Activated CD8-positive, alpha-beta memory T cell treated with anti-CD3 and anti-CD28 coated beads for 48 hours (primary cell): Measurements from ENCODE around the gene UQCR11.

Experiments used
- DNase-seq, 3 experiments: peaks; one replicate each; pipeline ENCODE4 v3.0.0-alpha.2; 2020; ENCODE audit warnings: low read depth in 2 of 3, low spot score in 2 of 3

UQCR11 gene

GRCh38 chr19:1616875-1617274 lies 11.6 kb upstream of the UQCR11 start:
- DNase-seq: no peak

- no peak for DNase-seq
Observed at GRCh38 chr19:1616396-1616795, 11.1 kb upstream of the UQCR11 start.

- DNase-seq: no peak
Observed at GRCh38 chr19:1615156-1615765, 10.0 kb upstream of the UQCR11 start.

GRCh38 chr19:1613808-1614570 lies 8.7 kb upstream of the UQCR11 start:
- DNase-seq: no peak

GRCh38 chr19:1613146-1613545 lies 7.9 kb upstream of the UQCR11 start:
- no peak for DNase-seq

- no peak for DNase-seq
Observed at GRCh38 chr19:1612114-1613086, 7.1 kb upstream of the UQCR11 start.

GRCh38 chr19:1611353-1611752 lies 6.1 kb upstream of the UQCR11 start:
- no peak for DNase-seq

GRCh38 chr19:1610579-1610978 lies 5.3 kb upstream of the UQCR11 start:
- no peak for DNase-seq

GRCh38 chr19:1609680-1610474 lies 4.6 kb upstream of the UQCR11 start:
- DNase-seq: no peak

GRCh38 chr19:1609103-1609396 lies 3.8 kb upstream of the UQCR11 start:
- DNase-seq: no peak

GRCh38 chr19:1608359-1609102 lies 3.3 kb upstream of the UQCR11 start:
- no peak for DNase-seq

- DNase-seq: no peak
Observed at GRCh38 chr19:1606138-1606651, 933 bp upstream of the UQCR11 start.

GRCh38 chr19:1602091-1602707 lies 3.1 kb downstream of the UQCR11 start:
- no peak for DNase-seq

GRCh38 chr19:1601613-1602064 lies 3.6 kb downstream of the UQCR11 start:
- no peak for DNase-seq

GRCh38 chr19:1599460-1599846 lies 5.8 kb downstream of the UQCR11 start:
- DNase-seq: no peak

- no peak for DNase-seq
Observed at GRCh38 chr19:1598777-1599459, 6.3 kb downstream of the UQCR11 start.

- DNase-seq: no peak
Observed at GRCh38 chr19:1593501-1593772, 11.8 kb downstream of the UQCR11 start.

GRCh38 chr19:1592755-1593500 lies 12.3 kb downstream of the UQCR11 start, which contains the start of gene MBD3:
Gene MBD3 (minus strand): TSS chr19:1592865. CDS start chr19:1592631, 234 bp downstream.
- peak; percentile 65 to 84 (median 66) for DNase-seq
